ENCODE results near the gene ECEL1. TPM values are rescaled to one million over a fixed set of nuclear protein-coding genes. Genes with fewer than 3 reads are reported as not detected.

The ECEL1 gene
- total RNA-seq, 4 donors from 2014 or later, result 0.10 to 0.39 TPM; not detected in 2

- no peak overlapping the region for H3K4me3 ChIP-seq (ENCODE audit: low read depth, poor library complexity, severe bottlenecking)
- intact Hi-C loops (cut with DNase I; ENCODE audit: low total_unique reads), result no loop called here
- DNase-seq (ENCODE audit: low spot score in 2 of 2), result no peak
- 7 to 13% methylated on average over 22 of the region's 22 CpGs for WGBS, 2 donors
- TF ChIP-seq POLR2A (IDR thresholded peaks at IDR 0.05), result no peak
- TF ChIP-seq CTCF (IDR thresholded peaks at IDR 0.05), result no peak
These were observed 2.3 kb downstream of the ECEL1 start for GRCh38 chr2:232485348-232485756.

- no peak for DNase-seq (ENCODE audit: low spot score in 2 of 2)
- TF ChIP-seq POLR2A (IDR thresholded peaks at IDR 0.05) (no peak), CTCF (IDR thresholded peaks at IDR 0.05) (no peak)
- H3K4me3 ChIP-seq (ENCODE audit: low read depth, poor library complexity, severe bottlenecking), result no peak overlapping the region
- intact Hi-C loops (cut with DNase I; ENCODE audit: low total_unique reads), result no loop called here
- 80 to 84% methylated on average over 11 to 12 of the region's 12 CpGs for WGBS, 2 donors
These were observed 2.8 kb downstream of the ECEL1 start for GRCh38 chr2:232484628-232485347.

- no peak for DNase-seq (ENCODE audit: low spot score in 2 of 2)
- no peak for TF ChIP-seq CTCF (IDR thresholded peaks at IDR 0.05)
- no peak for TF ChIP-seq POLR2A (IDR thresholded peaks at IDR 0.05)
- 91 to 92% methylated on average over 17 to 19 of the region's 19 CpGs for WGBS, 2 donors
- H3K4me3 ChIP-seq (ENCODE audit: low read depth, poor library complexity, severe bottlenecking), result no peak overlapping the region
- intact Hi-C loops (cut with DNase I; ENCODE audit: low total_unique reads), result no loop called here
These were observed 3.6 kb downstream of the ECEL1 start for GRCh38 chr2:232483923-232484627.

GRCh38 chr2:232483311-232483922 lies 4.2 kb downstream of the ECEL1 start:
- TF ChIP-seq CTCF (IDR thresholded peaks at IDR 0.05) (no peak), POLR2A (IDR thresholded peaks at IDR 0.05) (no peak)
- H3K4me3 ChIP-seq (ENCODE audit: low read depth, poor library complexity, severe bottlenecking), result no peak overlapping the region
- 88 to 96% methylated on average over 9 to 10 of the region's 10 CpGs for WGBS, 2 donors
- no peak for DNase-seq (ENCODE audit: low spot score in 2 of 2)
- intact Hi-C loops (cut with DNase I; ENCODE audit: low total_unique reads), result no loop called here

- WGBS, 2 donors, result 87 to 90% methylated on average over 23 to 30 of the region's 31 CpGs
- no peak overlapping the region for H3K4me3 ChIP-seq (ENCODE audit: low read depth, poor library complexity, severe bottlenecking)
- intact Hi-C loops (cut with DNase I; ENCODE audit: low total_unique reads), result no loop called here
- no peak for TF ChIP-seq CTCF (IDR thresholded peaks at IDR 0.05)
- TF ChIP-seq POLR2A (IDR thresholded peaks at IDR 0.05), result no peak
- DNase-seq (ENCODE audit: low spot score in 2 of 2), result peak in 1 of 2 donors; percentile 59
These were observed 5.1 kb downstream of the ECEL1 start for GRCh38 chr2:232482301-232483238.
